GM23248 (cell line): ENCODE measurements around the gene NOXA1.

ENCODE experiments used
- EZH2 ChIP-seq: fragments of 200-600 bp; sonication (generic); IDR thresholded peaks from 2 replicates; pipeline ENCODE4 v1.6.1; 2018; ENCODE audit warnings: antibody characterized with exemption, mild to moderate bottlenecking; ENCODE audit not compliant: insufficient read depth, poor library complexity, severe bottlenecking
- EZH2phosphoT487 ChIP-seq: fragments of 200-600 bp; sonication (generic); IDR thresholded peaks from 2 replicates; pipeline ENCODE4 v1.6.1; 2018; ENCODE audit warnings: antibody characterized with exemption, moderate library complexity, mild to moderate bottlenecking, low read depth; ENCODE audit not compliant: insufficient read depth

- TF ChIP-seq EZH2phosphoT487, result no peak
- TF ChIP-seq EZH2, result no peak
Observed at GRCh38 chr9:137412431-137412830, 10.8 kb upstream of the NOXA1 start.
